Skeletal muscle satellite cell (primary cell): Measurements from ENCODE around the gene FBXW11.
A peak's percentile ranks its signal among the peaks of the same experiment; 100 is the strongest.
"Not testable (repeated sequence)": the region's sequence is repeated elsewhere in the genome, so short reads cannot be mapped to it uniquely, and the experiment has no call there.

ENCODE experiments used
- H3K27me3 ChIP-seq: 2 replicates; pipeline ENCODE4 v1.7.0; 2013; ENCODE audit warnings: low read length; ENCODE audit not compliant: control insufficient read depth, insufficient read depth
- H3K36me3 ChIP-seq: 2 replicates; pipeline ENCODE4 v1.7.0; 2013; ENCODE audit warnings: mild to moderate bottlenecking, control low read depth, low read length; ENCODE audit not compliant: insufficient read depth
- H3K4me1 ChIP-seq: 2 replicates; pipeline ENCODE4 v1.7.0; 2013; ENCODE audit warnings: low read length; ENCODE audit not compliant: control insufficient read depth, insufficient read depth
- H3K4me2 ChIP-seq: 2 replicates; pipeline ENCODE4 v1.7.0; 2013; ENCODE audit warnings: mild to moderate bottlenecking, low read length
- H3K4me3 ChIP-seq: 2 replicates; pipeline ENCODE4 v1.7.0; 2013; ENCODE audit warnings: low read length
- H3K9ac ChIP-seq: 2 replicates; pipeline ENCODE4 v1.7.0; 2013; ENCODE audit warnings: mild to moderate bottlenecking, low read depth, low read length, moderate library complexity
- H3K9me3 ChIP-seq: replicated peaks from 2 replicates; pipeline ENCODE4 v1.7.0; 2013; ENCODE audit warnings: mild to moderate bottlenecking, control low read depth, low read length

Gene FBXW11

GRCh38 chr5:171899792-171900191 lies 106.6 kb downstream of the FBXW11 start:
- Histone ChIP-seq H3K27me3 (no peaks in the 10 kb centered on the region), H3K4me3 (no peak overlapping the region), H3K4me2 (no peak overlapping the region), H3K4me1 (peaks cover 15% of the 10 kb centered on the region), H3K9ac (no peak overlapping the region), H3K36me3 (no peaks in the 10 kb centered on the region), H3K9me3 (no peaks in the 10 kb centered on the region)

DNA sequence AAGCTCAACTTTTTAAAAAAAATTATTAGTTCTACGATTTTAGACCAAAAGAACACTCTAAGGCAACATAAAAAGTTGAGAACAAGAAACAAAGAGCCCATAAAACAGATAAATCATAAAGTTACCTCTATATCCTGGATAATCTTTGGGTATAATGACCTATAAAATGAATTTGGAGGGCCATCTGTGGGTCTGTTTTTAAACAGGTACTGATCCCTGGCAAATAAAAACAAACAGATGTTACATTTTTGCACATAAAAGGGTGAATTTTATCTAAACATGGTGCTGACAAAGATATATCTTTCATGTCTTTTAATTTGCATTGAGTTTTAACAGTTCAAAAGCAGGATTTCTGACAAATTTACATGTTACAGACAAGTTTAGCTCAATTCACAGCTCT lies 107.6 kb downstream of the FBXW11 start:
- H3K9me3 ChIP-seq: no peaks in the 10 kb centered on the region
- H3K4me3 ChIP-seq: no peak overlapping the region
- H3K36me3 ChIP-seq: no peaks in the 10 kb centered on the region
- no peak overlapping the region for H3K4me2 ChIP-seq
- no peaks in the 10 kb centered on the region for H3K27me3 ChIP-seq
- H3K9ac ChIP-seq: no peak overlapping the region
- peaks cover 16% of the 10 kb centered on the region for H3K4me1 ChIP-seq

DNA sequence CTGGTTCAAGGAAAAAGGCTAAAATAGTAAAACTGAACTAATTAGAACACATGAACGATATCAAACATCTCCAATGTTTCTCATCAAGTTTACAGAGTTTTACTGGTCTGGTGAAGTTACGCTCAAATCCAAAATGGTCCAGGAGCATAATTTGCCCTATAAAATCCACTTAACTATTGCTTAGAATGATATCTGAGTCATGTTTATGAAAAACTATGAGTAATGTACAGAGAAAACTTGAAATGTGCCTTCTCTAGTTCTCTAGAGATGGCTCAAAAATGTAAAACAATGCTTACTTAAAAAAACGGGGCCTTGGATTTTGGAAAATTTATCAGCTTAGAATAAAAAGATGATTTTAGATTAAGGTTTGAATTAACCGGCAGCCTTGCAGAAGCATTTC lies 108.1 kb downstream of the FBXW11 start:
- Histone ChIP-seq H3K4me1 (peaks cover 21% of the 10 kb centered on the region), H3K27me3 (no peaks in the 10 kb centered on the region), H3K9ac (no peak overlapping the region), H3K36me3 (no peaks in the 10 kb centered on the region), H3K4me3 (no peak overlapping the region), H3K4me2 (no peak overlapping the region), H3K9me3 (no peaks in the 10 kb centered on the region)

DNA sequence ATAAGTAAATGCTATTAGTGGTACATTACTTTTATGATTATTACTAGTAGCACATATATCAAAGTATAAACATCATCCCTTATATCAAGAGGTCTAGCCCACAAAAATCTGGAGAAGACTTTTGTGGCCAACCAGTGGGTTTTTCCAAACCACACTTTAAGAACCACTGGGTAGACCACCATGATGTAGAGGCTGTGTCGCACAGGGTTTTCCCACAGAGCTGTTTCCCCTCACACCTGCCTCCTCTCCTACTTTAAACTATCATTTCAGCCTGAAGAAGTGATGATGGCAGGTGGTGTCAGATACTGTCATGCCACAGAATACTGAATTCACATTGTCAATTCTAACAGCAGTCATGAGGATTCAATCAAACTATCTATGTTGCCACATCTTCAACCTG lies 109.2 kb downstream of the FBXW11 start:
- H3K27me3 ChIP-seq: no peaks in the 10 kb centered on the region

GRCh38 chr5:171895081-171895480 lies 111.4 kb downstream of the FBXW11 start:
- H3K9ac ChIP-seq: no peak overlapping the region
- no peak overlapping the region for H3K4me2 ChIP-seq
- H3K4me1 ChIP-seq: peaks cover 27% of the 10 kb centered on the region
- no peaks in the 10 kb centered on the region for H3K27me3 ChIP-seq
- no peak overlapping the region for H3K4me3 ChIP-seq
- H3K36me3 ChIP-seq: peaks cover 23% of the 10 kb centered on the region
- H3K9me3 ChIP-seq: no peaks in the 10 kb centered on the region

More for the DNA sequence above, 109.2 kb downstream of the FBXW11 start:
- Histone ChIP-seq H3K4me2 (no peak overlapping the region), H3K9ac (no peak overlapping the region), H3K4me3 (no peak overlapping the region), H3K9me3 (no peaks in the 10 kb centered on the region), H3K36me3 (peaks cover 2% of the 10 kb centered on the region), H3K4me1 (peaks cover 27% of the 10 kb centered on the region)

GRCh38 chr5:171893290-171893886 lies 113.0 kb downstream of the FBXW11 start:
- H3K36me3 ChIP-seq: peaks cover 24% of the 10 kb centered on the region
- no peak overlapping the region for H3K9ac ChIP-seq
- peak overlapping the region; percentile 3 for H3K4me2 ChIP-seq
- peaks cover 18% of the 10 kb centered on the region for H3K4me1 ChIP-seq
- H3K27me3 ChIP-seq: no peaks in the 10 kb centered on the region
- no peaks in the 10 kb centered on the region for H3K9me3 ChIP-seq
- H3K4me3 ChIP-seq: no peak overlapping the region

DNA sequence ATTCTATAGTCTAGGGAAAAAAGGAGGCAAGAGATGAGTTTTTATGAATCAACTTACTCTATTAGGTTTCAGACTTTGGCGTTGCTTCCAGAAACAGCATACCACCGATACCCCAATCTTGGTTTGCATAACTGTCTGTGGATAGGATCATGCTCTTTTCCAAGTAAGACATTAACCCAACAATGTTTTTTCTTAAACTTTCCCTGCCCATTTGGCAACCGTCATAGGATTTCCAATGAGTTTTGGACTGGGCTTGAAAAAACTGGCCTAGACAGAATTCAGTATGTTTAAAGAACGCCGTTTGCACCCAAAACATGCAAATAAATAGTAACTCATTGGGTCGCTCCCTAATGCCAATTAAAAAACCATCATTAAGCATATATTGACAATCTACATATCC lies 114.8 kb downstream of the FBXW11 start:
- Histone ChIP-seq H3K4me2 (no peak overlapping the region), H3K9ac (no peak overlapping the region), H3K4me1 (peaks cover 13% of the 10 kb centered on the region), H3K9me3 (no peaks in the 10 kb centered on the region), H3K36me3 (peaks cover 28% of the 10 kb centered on the region), H3K27me3 (no peaks in the 10 kb centered on the region), H3K4me3 (no peak overlapping the region)

GRCh38 chr5:171891150-171891549 lies 115.3 kb downstream of the FBXW11 start:
- Histone ChIP-seq H3K9ac (no peak overlapping the region), H3K4me1 (peaks cover 13% of the 10 kb centered on the region), H3K4me2 (no peak overlapping the region), H3K4me3 (no peak overlapping the region), H3K27me3 (no peaks in the 10 kb centered on the region), H3K36me3 (peaks cover 28% of the 10 kb centered on the region), H3K9me3 (no peaks in the 10 kb centered on the region)

DNA sequence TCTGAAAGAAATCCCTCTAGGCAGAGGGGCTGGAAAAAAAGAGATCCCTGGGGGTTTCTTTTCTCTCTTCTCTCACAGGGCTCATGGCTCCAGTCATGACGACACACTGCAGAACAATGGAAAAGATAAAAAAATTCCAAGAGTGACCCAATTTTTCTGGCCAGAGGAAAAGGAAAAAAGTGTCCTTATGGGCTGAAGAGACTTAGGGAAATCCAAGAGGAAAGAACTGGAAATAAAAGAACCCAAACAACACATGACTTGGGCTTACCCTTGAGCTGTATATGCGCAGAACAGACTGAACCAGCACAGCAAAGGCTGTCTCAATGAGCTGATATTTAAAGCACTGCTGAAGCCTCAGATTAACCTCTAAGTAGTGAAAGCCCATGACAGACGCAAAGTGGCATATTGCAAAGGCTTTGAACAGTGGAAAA lies 118.4 kb downstream of the FBXW11 start:
- Histone ChIP-seq H3K27me3 (no peaks in the 10 kb centered on the region), H3K9ac (no peak overlapping the region), H3K4me1 (peaks cover 3% of the 10 kb centered on the region), H3K9me3 (no peaks in the 10 kb centered on the region), H3K36me3 (peaks cover 36% of the 10 kb centered on the region), H3K4me2 (no peak overlapping the region), H3K4me3 (no peak overlapping the region)

DNA sequence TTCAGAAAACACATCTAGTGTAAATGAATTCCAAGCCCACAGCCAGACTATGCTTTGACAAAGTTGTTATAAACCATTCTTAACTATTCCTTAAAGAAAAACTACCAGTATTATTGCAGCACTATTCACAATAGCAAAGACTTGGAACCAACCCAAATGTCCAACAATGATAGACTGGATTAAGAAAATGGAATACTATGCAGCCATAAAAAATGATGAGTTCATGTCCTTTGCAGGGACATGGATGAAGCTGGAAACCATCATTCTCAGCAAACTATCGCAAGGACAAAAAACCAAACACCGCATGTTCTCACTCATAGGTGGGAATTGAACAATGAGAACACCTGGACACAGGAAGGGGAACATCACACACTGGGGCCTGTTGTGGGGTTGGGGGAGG lies 120.4 kb downstream of the FBXW11 start:
- not testable (repeated sequence) for H3K9ac ChIP-seq, H3K4me3 ChIP-seq, H3K27me3 ChIP-seq, H3K9me3 ChIP-seq, H3K4me1 ChIP-seq, H3K4me2 ChIP-seq
- H3K36me3 ChIP-seq: peaks cover 23% of the 10 kb centered on the region

- H3K9me3 ChIP-seq: no peaks in the 10 kb centered on the region
- no peak overlapping the region for H3K4me2 ChIP-seq
- H3K27me3 ChIP-seq: no peaks in the 10 kb centered on the region
- H3K4me3 ChIP-seq: no peak overlapping the region
- H3K4me1 ChIP-seq: no peaks in the 10 kb centered on the region
- no peak overlapping the region for H3K9ac ChIP-seq
- peaks cover 19% of the 10 kb centered on the region for H3K36me3 ChIP-seq
Observed at GRCh38 chr5:171882118-171882517, 124.3 kb downstream of the FBXW11 start.

DNA sequence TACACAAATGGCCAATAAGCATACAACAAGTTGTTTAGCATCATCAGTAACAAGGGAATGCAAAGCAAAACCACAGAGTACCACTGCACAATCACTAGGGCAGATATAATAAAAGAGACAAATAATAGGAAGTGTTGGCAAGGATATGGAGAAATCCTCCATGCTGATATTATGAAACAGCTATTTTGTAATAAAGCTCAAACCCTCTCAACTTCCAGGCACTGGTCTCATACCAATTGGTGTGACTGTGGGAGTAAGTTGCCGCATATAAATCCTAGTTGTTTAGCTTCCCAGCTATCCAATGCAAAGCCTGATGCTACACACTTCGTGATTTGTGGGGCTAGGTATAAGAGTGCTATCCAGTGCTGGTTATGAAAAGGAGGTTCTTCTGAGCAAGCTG lies 132.2 kb downstream of the FBXW11 start:
- peaks cover 13% of the 10 kb centered on the region for H3K4me1 ChIP-seq
- no peak overlapping the region for H3K9ac ChIP-seq
- H3K9me3 ChIP-seq: no peaks in the 10 kb centered on the region
- no peak overlapping the region for H3K4me3 ChIP-seq
- no peaks in the 10 kb centered on the region for H3K27me3 ChIP-seq
- peaks cover 32% of the 10 kb centered on the region for H3K36me3 ChIP-seq
- no peak overlapping the region for H3K4me2 ChIP-seq
